Measurements from ENCODE around the gene E2F8. TPM values are rescaled to one million over a fixed set of nuclear protein-coding genes. Genes with fewer than 3 reads are reported as not detected.

Gene E2F8
- total and polyA plus RNA-seq, 2 donors (not counting 1 experiment from before 2014, with no cell fraction given), result 0.22 to 0.24 TPM

- 94% methylated on average over 6 of the region's 7 CpGs for WGBS (ENCODE audit: insufficient coverage)
- ChIA-PET CTCF (no interaction called here), POLR2A (no interaction called here)
- H3K9me3 Mint-ChIP-seq (ENCODE audit: insufficient read depth), result no peaks in the 10 kb centered on the region
- Histone ChIP-seq H3K4me3 (ENCODE audit: control extremely low read depth in 1 of 5, extremely low read depth in 1 of 5, insufficient read depth in 1 of 5, low read depth in 2 of 5, low read length in 4 of 5) (no peak overlapping the region), H3K27ac (ENCODE audit: low read length in 2 of 2) (no peak overlapping the region), H3K4me1 (ENCODE audit: control insufficient read depth in 2 of 2, insufficient read depth in 2 of 2, low read length in 2 of 2) (no peaks in the 10 kb centered on the region), H3K27me3 (replicated peaks in 1 of 4; ENCODE audit: control extremely low read depth in 1 of 4, control insufficient read depth in 3 of 4, insufficient read depth in 4 of 4, low read length in 3 of 4) (no peaks in the 10 kb centered on the region), H3K79me2 (ENCODE audit: control insufficient read depth, insufficient read depth, low read length) (no peaks in the 10 kb centered on the region), H2AFZ (ENCODE audit: insufficient read depth, low read depth, low read length, poor library complexity, severe bottlenecking) (no peak overlapping the region), H3K9ac (ENCODE audit: low read length) (no peak overlapping the region), H3K36me3 (replicated peaks in 1 of 2; ENCODE audit: control extremely low read depth in 1 of 2, control insufficient read depth in 1 of 2, extremely low read depth in 1 of 2, insufficient read depth in 2 of 2, low read length in 1 of 2) (no peaks in the 10 kb centered on the region), H4K20me1 (ENCODE audit: control insufficient read depth, insufficient read depth, low read length, poor library complexity, severe bottlenecking) (no peaks in the 10 kb centered on the region), H3K4me2 (replicated peaks; ENCODE audit: low read depth, low read length, poor library complexity, severe bottlenecking) (no peak overlapping the region), H3K9me3 (ENCODE audit: control extremely low read depth in 1 of 3, control insufficient read depth in 2 of 3, insufficient read depth in 1 of 3, low read length in 2 of 3) (no peaks in the 10 kb centered on the region)
- no peak for DNase-seq
- TF ChIP-seq CTCF (IDR thresholded peaks at IDR 0.05), result no peak
- no peak for TF ChIP-seq EZH2 (IDR thresholded peaks at IDR 0.05; ENCODE audit: borderline replicate concordance, insufficient read depth, low read depth, low read length, poor library complexity, severe bottlenecking)
- no peaks in the 10 kb centered on the region for H3K4me1 Mint-ChIP-seq
- no peak overlapping the region for H3K27ac Mint-ChIP-seq
- no peak overlapping the region for H3K4me3 Mint-ChIP-seq
- no peak for ATAC-seq (ENCODE audit: low read depth)
- intact Hi-C loops (cut with micrococcal nuclease), result no loop called here
- no peaks in the 10 kb centered on the region for H3K27me3 Mint-ChIP-seq
These were observed 49.1 kb downstream of the E2F8 start for GRCh38 chr11:19191530-19192169.

DNA sequence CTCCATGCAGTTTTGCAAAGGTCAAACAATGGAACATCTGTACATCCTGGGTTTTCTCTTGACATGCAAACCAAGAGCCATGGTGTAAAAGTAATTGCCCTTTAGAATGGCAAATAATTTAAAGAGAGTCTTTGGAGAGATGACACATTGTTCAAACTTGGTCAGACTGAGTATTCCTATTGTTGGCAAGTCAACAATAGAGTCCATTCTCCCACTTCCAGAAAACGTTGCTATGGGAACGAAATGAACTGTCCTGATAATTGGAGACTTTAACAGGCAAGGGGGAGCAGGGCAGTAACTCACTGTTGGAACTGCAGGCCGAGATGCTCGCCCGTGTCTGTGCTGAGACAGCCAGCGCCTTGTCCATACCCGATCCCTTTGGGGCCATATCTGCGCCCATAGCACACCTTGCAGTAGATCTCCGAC, 52.9 kb downstream of the E2F8 start:
- 99% methylated on average over 9 of the region's 9 CpGs for WGBS (ENCODE audit: insufficient coverage)
- no peak overlapping the region for H3K4me3 ChIP-seq (ENCODE audit: control extremely low read depth in 1 of 5, extremely low read depth in 1 of 5, insufficient read depth in 1 of 5, low read depth in 2 of 5, low read length in 4 of 5)
- TF ChIP-seq EZH2 (IDR thresholded peaks at IDR 0.05; ENCODE audit: borderline replicate concordance, insufficient read depth, low read depth, low read length, poor library complexity, severe bottlenecking) (no peak), CTCF (IDR thresholded peaks at IDR 0.05) (no peak)
- ChIA-PET POLR2A (no interaction called here), CTCF (no interaction called here)
- H3K27ac ChIP-seq (ENCODE audit: low read length in 2 of 2), result no peak overlapping the region
- Mint-ChIP-seq H3K4me3 (no peak overlapping the region), H3K27ac (no peak overlapping the region), H3K9me3 (ENCODE audit: insufficient read depth) (no peaks in the 10 kb centered on the region), H3K27me3 (no peaks in the 10 kb centered on the region), H3K4me1 (no peaks in the 10 kb centered on the region)
- H3K9me3 ChIP-seq (ENCODE audit: control extremely low read depth in 1 of 3, control insufficient read depth in 2 of 3, insufficient read depth in 1 of 3, low read length in 2 of 3), result no peaks in the 10 kb centered on the region
- no peaks in the 10 kb centered on the region for H4K20me1 ChIP-seq (ENCODE audit: control insufficient read depth, insufficient read depth, low read length, poor library complexity, severe bottlenecking)
- H3K27me3 ChIP-seq (replicated peaks in 1 of 4; ENCODE audit: control extremely low read depth in 1 of 4, control insufficient read depth in 3 of 4, insufficient read depth in 4 of 4, low read length in 3 of 4), result no peaks in the 10 kb centered on the region
- no peaks in the 10 kb centered on the region for H3K79me2 ChIP-seq (ENCODE audit: control insufficient read depth, insufficient read depth, low read length)
- no peak for DNase-seq
- ATAC-seq (ENCODE audit: low read depth), result no peak
- no peak overlapping the region for H2AFZ ChIP-seq (ENCODE audit: insufficient read depth, low read depth, low read length, poor library complexity, severe bottlenecking)
- H3K9ac ChIP-seq (ENCODE audit: low read length), result no peak overlapping the region
- no peaks in the 10 kb centered on the region for H3K36me3 ChIP-seq (replicated peaks in 1 of 2; ENCODE audit: control extremely low read depth in 1 of 2, control insufficient read depth in 1 of 2, extremely low read depth in 1 of 2, insufficient read depth in 2 of 2, low read length in 1 of 2)
- no peaks in the 10 kb centered on the region for H3K4me1 ChIP-seq (ENCODE audit: control insufficient read depth in 2 of 2, insufficient read depth in 2 of 2, low read length in 2 of 2)
- no peak overlapping the region for H3K4me2 ChIP-seq (replicated peaks; ENCODE audit: low read depth, low read length, poor library complexity, severe bottlenecking)
- intact Hi-C loops (cut with micrococcal nuclease), result no loop called here

Measured in B cell (primary cell).